Brain microvascular endothelial cell (primary cell): ENCODE data around the gene DOCK2.

Experiments used
- DNase-seq: peaks from one replicate; pipeline ENCODE4 v3.0.0-alpha.2; 2020
- H3K27ac ChIP-seq: fragments of 250-450 bp; sonication (Bioruptor Pico); 2 replicates; pipeline ENCODE4 v1.5.1; 2020; ENCODE audit warnings: mild to moderate bottlenecking, moderate library complexity
- H3K27me3 ChIP-seq: fragments of 250-450 bp; sonication (Bioruptor Pico); replicated peaks from 2 replicates; pipeline ENCODE4 v1.5.1; 2020; ENCODE audit warnings: mild to moderate bottlenecking
- H3K36me3 ChIP-seq: fragments of 250-450 bp; sonication (Bioruptor Pico); replicated peaks from 2 replicates; pipeline ENCODE4 v1.5.1; 2020; ENCODE audit warnings: mild to moderate bottlenecking
- H3K4me3 ChIP-seq: 2 replicates; pipeline ENCODE4 v1.5.1; 2011; ENCODE audit warnings: low read depth, mild to moderate bottlenecking, control low read depth, low read length, moderate library complexity
- in situ Hi-C: cut with HindIII; loops from 2 replicates; pipeline ENCODE4 v1.10.0; 2017; ENCODE audit warnings: low sequenced_read_pairs, low pct_ligation_motif_present
- TF ChIP-seq, protein P1 (sequence below): IDR thresholded peaks from 2 replicates; pipeline ENCODE4 v1.5.1; 2011; ENCODE audit warnings: low read depth, mild to moderate bottlenecking, moderate library complexity, low read length, control low read depth, inconsistent platforms; ENCODE audit errors: missing control alignments

DOCK2 gene

DNA sequence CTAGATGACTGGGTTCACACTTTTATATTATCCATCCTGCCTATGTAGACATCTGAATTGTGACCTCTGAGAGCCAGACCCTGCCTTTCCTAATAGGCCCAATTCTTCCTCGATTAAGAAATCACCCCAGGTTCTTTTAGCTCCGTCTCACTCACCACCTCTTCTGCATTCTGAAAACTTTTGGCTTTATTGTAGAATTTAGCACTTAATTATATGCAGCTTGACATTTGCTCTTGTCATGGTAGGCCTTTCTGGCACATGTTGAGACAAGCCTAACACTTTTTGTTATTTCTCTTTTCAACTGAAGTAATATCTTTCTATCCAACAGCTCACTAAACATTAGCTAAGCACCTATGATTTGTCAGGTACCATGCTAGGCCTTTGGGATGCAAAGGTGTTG lies 180.0 kb downstream of the DOCK2 start:
- Histone ChIP-seq H3K4me3 (no peak overlapping the region), H3K36me3 (no peaks in the 10 kb centered on the region), H3K27me3 (no peaks in the 10 kb centered on the region), H3K27ac (no peak overlapping the region)
- in situ Hi-C loops = no loop called here
- TF ChIP-seq, protein P1, sequence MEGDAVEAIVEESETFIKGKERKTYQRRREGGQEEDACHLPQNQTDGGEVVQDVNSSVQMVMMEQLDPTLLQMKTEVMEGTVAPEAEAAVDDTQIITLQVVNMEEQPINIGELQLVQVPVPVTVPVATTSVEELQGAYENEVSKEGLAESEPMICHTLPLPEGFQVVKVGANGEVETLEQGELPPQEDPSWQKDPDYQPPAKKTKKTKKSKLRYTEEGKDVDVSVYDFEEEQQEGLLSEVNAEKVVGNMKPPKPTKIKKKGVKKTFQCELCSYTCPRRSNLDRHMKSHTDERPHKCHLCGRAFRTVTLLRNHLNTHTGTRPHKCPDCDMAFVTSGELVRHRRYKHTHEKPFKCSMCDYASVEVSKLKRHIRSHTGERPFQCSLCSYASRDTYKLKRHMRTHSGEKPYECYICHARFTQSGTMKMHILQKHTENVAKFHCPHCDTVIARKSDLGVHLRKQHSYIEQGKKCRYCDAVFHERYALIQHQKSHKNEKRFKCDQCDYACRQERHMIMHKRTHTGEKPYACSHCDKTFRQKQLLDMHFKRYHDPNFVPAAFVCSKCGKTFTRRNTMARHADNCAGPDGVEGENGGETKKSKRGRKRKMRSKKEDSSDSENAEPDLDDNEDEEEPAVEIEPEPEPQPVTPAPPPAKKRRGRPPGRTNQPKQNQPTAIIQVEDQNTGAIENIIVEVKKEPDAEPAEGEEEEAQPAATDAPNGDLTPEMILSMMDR = no peak
- DNase-seq = no peak

DNA sequence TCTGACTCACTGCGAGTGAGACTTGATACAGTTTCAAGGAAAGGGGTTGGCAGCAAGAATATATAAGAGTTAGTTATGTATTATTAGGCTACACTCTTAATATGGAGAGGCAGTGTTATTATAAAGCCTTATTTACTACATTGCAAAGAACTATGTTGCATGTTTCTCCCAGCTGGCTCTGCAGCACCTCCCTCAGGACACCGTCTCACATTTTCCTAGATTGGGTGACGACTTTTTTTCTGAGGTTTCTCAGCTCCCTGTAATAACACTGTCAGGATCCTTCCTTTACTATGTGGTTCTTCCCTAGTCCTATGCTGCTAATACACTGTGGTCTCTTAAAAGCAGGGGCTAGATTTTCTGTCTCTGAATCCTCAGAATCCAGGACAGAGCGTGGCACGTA lies 189.5 kb downstream of the DOCK2 start:
- in situ Hi-C loops = no loop called here
- DNase-seq = peak; percentile 7
- no peak overlapping the region for H3K4me3 ChIP-seq
- no peak overlapping the region for H3K27ac ChIP-seq
- no peaks in the 10 kb centered on the region for H3K36me3 ChIP-seq
- TF ChIP-seq, protein P1 = peak; percentile 47
- no peaks in the 10 kb centered on the region for H3K27me3 ChIP-seq

DNA sequence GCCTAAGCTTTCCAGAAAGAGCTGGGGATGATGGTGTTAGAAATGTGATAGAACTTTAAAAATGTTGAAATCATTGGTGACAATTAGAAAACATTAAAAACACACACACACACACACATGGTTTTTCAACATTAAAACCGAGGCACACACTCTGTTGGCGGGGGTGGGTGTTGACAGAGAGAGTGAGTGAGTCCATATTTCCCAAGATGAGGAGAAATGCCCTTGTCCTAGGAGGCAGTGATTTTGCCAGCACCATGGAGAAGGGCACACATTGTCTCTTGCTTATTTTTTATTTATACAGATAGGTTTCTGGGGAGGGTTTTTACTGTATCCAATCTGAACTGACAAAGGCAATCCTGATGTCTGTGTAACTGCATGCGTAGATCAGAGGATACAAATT lies 190.7 kb downstream of the DOCK2 start:
- in situ Hi-C loops = no loop called here
- TF ChIP-seq, protein P1 = no peak
- H3K4me3 ChIP-seq = no peak overlapping the region
- H3K27ac ChIP-seq = no peak overlapping the region
- no peak for DNase-seq
- H3K27me3 ChIP-seq = no peaks in the 10 kb centered on the region
- no peaks in the 10 kb centered on the region for H3K36me3 ChIP-seq

DNA sequence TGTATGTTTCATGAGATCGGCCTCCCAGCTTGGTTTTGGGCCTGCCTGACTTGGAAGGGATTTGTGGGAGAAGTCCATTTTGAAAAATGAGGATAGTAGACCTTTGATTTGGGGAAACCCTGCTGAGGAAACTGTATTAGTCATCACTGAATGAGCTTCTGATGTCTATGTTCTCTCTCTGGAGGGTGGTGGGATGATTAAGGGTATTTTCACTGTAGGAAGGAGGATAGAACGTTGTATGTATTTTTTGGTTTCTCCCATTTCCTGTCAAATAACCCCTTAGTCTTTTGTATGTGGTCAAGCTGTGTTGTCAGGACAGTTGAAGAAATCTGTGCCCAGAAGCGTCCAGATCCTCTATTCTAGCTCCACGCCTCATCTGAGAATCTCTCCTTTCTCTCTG lies 191.3 kb downstream of the DOCK2 start:
- TF ChIP-seq, protein P1 = no peak
- no peak overlapping the region for H3K4me3 ChIP-seq
- no peak for DNase-seq
- H3K36me3 ChIP-seq = no peaks in the 10 kb centered on the region
- no peaks in the 10 kb centered on the region for H3K27me3 ChIP-seq
- in situ Hi-C loops = no loop called here
- no peak overlapping the region for H3K27ac ChIP-seq

DNA sequence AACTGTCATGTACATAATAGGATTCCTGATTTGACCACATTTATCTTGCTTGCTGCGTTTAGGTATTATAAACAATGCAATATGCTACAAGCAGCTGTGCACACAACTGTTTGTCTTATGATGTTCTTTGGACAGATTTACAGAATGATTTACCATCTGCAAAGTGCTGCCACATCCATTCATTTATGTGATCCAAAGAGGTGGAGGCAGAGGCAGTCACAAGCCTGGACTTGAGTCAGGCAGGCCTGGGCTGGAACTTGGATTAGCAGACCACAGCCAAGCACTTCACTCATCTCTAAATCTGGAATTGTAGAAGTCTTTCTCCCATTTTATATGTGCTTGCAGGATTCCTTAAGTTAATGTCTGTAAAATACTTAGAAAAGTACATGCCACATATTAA lies 194.3 kb downstream of the DOCK2 start:
- Histone ChIP-seq H3K27me3 (no peaks in the 10 kb centered on the region), H3K36me3 (no peaks in the 10 kb centered on the region), H3K4me3 (no peak overlapping the region), H3K27ac (no peak overlapping the region)
- TF ChIP-seq, protein P1 = no peak
- in situ Hi-C loops = no loop called here
- no peak for DNase-seq

DNA sequence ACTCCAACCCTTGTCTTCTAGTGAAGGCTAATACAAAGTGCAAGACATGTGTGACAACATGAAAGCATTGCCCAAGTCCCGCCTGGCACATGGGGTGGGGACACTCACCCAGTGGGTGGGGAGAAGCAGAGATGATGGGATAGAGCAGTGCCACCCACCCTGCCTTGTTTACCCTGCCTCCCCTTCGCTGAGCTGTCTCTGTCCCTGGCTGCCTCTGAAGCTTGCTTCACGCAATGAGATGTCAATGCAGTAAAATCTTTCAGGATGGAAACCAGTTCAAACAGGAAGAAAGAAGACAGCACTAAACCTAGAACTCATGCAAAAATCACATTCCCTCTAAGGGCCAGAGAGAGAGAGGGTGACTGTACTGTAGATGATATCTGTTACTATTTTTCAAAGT lies 195.2 kb downstream of the DOCK2 start:
- TF ChIP-seq, protein P1 = no peak
- in situ Hi-C loops = no loop called here
- DNase-seq = no peak

More for the DNA sequence above, 195.2 kb downstream of the DOCK2 start:
- no peak overlapping the region for H3K27ac ChIP-seq
- no peaks in the 10 kb centered on the region for H3K27me3 ChIP-seq
- H3K36me3 ChIP-seq = no peaks in the 10 kb centered on the region
- H3K4me3 ChIP-seq = no peak overlapping the region
